Effector CD8-positive, alpha-beta T cell (primary cell): Measurements from ENCODE around the gene ATP5MG.
"Not testable (repeated sequence)": the region's sequence is repeated elsewhere in the genome, so short reads cannot be mapped to it uniquely, and the experiment has no call there.

Source experiments
- DNase-seq: peaks from one replicate; lab custom pipeline; 2025; lab: John Stamatoyannopoulos, UW
- total RNA-seq, 4 experiments: gene quantifications; one replicate each; lab custom pipeline; 2026; lab: John Stamatoyannopoulos, UW

ATP5MG gene, protein sequence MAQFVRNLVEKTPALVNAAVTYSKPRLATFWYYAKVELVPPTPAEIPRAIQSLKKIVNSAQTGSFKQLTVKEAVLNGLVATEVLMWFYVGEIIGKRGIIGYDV
- total RNA-seq: 19.4 to 24.6 (median 21.5) reads per million in 4 experiments

DNA sequence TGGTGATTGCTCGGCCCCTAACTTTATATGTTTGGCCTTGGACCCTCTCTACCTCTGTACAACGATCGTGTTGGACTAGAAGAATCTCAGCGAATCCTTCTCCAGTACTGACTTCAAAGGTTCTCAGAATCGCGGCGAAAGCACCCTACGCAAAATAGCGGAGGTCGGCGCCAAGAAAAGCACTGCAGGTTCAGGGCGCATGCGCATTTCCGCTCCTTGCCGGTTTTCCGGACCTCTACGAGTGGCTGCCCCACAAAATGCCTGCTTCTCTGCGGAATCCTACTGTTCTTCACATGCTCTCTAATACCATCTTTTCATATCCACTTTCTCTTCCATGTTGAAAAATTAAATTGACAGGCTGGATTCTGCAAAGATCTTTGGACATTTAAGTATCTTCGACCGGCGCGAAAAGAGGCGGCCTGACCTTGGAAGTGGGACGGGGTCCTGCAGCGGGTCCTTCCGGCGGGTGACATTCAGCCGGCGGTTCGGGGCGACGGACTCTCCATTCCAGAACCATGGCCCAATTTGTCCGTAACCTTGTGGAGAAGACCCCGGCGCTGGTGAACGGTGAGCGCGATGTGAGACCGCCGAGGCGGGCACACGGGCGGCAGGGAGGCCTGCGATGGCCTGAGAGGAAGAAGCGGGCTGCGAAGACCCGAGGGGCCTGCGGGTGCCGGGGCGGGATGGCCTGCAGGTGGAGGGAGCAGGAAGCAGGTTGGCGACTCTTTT is at the start of gene ATP5MG:
Gene ATP5MG (plus strand): TSS at position 456 of the 729 bp plus-strand sequence. CDS start 60 bp downstream, at position 516.
- peak; percentile 88 for DNase-seq

DNA sequence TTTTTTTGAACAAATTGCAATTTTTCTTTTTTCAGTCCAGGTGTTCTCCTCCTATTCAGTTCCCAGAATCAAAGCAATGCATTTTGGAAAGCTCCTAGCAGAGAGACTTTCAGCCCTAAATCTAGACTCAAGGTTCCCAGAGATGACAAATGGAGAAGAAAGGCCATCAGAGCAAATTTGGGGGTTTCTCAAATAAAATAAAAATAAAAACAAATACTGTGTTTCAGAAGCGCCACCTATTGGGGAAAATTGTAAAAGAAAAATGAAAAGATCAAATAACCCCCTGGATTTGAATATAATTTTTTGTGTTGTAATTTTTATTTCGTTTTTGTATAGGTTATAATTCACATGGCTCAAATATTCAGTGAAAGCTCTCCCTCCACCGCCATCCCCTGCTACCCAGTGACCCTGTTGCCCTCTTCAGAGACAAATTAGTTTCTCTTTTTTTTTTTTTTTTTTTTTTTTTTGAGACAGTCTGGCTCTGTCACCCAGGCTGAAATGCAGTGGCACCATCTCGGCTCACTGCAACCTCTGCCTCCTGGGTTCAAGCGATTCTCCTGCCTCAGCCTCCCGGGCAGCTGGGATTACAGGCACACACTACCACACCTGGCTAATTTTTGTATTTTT is 48.2 kb upstream of the ATP5MG start:
- DNase-seq: no peak

DNA sequence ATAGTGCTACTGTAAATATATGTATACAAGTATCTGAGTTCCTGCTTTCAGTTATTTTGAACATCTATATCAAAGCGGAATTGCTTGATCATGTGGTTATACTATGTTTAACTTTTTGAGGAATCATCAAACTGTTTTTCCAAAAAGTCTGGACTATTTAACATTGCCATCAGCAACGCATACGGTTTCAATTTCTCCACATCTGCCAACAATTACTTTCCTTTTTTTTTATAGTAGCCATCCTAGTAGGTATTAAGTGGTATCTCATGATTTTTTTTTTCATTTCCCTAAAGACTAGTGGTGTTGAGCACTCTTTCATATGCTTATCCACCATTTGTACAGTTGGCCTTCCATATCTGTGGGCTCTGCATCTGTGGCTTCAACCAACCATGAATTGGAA is 43.3 kb upstream of the ATP5MG start:
- DNase-seq: no peak

DNA sequence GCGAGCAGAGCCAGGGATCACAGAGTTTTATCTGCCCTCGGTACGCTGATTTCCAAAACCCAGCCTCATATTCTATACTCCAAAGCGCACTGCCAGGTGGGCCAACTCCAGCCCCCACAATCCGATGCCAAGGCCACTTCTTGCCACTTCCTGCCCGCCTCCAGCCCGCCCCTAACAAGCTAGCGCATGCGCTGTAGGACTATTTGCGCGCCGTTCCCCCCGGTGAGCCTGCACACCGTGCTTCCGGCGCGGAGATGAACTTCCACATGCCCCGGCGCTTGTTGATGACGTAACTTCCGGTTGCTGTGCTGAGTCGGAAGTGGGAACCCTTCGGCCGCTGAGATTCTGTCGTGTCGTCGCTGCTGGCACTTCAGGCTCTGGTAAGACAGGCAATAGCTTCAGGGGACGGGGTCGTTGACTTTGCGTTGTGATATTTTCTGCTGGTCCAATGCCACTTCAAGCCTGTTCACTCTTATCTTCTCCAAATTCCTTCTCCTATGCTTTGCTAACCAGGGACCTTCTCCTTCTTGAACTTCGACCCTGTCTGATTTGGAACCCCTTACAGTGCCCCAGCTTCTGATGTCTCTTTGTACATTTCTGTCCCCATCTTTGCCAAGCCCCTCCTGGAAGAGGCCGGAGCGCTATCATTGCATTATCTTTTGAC is 42.0 kb upstream of the ATP5MG start, which contains the start of gene UBE4A:
Gene UBE4A (plus strand): TSS at position 306 of the 664 bp plus-strand sequence. CDS start 5,481 bp downstream, outside the sequence.
- peak; percentile 91 for DNase-seq

DNA sequence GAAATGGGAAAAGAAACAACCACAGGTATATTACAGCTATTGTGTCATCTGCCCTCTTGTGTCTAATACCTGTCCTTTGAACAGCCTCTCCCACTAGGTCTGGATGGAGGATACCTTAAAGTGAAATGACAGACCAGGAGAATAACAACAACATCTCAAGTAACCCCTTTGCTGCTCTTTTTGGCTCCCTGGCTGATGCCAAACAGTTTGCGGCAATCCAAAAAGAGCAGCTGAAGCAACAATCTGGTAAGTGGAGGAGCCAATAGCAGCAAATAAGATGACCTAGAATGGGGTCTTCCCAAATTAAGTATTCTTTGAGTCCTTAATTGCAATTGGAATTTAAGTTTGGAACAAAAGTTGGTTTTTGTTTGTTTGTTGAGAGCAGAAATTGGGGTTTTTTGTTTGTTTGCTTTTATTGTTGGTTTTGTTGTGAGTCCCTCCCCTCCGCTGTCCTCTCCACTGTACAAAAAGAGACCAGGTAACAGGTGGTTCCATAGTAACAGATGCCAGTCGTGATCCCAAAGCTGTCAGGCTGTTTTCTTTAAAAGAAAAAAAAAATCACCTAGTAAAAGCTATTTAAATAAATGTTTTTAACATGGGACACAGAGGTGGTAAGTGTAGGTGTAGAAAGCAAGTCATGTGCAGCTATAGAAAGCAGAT is 36.3 kb upstream of the ATP5MG start:
- no peak for DNase-seq

DNA sequence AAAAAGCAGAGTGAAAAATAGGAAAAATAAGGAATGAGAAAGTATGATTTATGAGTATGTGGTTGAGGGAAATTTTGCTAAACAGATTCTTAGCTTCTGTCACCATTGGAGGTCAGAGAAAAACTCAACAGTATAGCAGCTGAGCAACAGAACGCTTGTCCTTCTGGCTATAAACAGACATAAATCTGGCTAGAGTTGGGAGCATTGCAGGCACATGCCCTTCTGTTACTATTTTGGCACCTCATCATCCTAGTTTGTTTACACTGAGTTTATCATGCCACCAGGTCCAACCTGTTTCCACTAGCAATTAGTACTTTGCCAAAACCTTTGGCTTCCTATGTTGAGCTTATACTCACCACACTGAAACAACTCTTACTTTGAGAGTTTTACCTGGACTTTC is 35.1 kb upstream of the ATP5MG start:
- DNase-seq: no peak

DNA sequence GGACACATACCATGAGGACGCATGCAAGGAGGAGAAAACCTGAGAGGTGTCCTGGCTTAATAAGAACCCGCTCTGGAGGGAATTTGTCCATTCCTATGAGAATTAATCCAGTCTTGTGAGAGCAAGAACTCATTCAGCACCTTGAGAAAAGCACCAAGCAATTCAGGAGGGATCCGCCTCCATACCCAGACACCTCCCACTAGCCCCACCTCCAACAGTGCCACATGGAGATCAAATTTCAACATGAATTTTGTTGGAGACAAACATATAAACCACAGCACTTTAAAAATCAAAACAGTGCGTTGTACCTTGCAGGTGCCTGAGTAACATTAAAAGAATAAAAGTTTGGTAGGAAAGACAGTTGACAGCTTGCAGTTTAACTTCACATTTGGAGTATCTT is 30.6 kb upstream of the ATP5MG start:
- no peak for DNase-seq

DNA sequence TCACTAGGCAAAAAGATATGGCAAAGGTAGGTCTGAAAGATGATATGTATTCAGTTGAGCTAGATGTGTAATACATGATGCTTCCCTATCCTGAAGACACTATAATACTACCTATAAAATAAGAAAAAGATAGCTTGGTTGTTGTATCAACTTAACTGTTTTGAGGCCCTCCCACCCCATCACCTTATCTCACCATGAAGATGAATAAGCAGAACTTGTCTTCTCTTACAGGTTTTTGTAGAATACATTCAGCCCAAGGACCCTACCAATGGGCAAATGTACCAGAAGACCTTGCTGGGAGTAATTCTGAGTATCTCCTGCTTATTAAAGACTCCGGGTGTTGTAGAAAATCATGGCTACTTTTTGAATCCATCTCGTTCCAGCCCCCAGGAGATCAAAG is 28.1 kb upstream of the ATP5MG start:
- DNase-seq: no peak

DNA sequence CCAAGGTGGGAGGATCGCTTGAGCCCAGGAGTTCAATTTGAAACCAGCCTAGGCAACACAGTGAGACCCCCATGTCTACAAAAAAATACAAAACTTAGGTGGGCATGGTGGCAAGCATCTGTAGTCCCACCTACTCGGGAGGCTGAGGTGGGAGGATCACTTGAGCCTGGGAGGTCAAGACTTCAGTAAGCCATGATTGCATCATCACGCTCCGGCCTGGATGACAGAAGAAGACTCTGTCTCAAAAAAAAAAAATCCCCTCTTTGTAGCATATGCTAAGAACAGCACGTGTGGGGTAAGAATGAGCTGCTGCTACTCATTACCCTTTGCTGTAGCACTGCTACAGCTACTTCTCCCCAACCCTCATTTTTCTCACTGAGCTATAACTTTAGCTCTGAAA is 27.5 kb upstream of the ATP5MG start:
- DNase-seq: no peak

DNA sequence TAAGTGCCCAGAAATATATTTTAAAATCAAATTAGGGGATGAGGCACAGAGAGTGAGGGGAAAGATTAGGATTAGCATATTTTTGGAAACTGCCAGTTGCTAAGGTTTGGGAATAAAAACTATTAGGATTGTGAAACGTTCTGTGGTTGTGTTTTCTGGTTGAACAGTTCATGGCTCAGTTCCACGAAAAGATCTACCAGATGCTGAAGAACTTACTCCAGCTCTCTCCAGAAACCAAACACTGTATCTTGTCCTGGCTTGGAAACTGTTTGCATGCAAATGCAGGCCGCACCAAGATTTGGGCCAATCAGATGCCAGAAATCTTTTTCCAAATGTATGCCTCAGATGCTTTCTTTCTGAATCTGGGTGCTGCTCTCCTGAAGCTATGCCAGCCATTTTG is 26.7 kb upstream of the ATP5MG start:
- DNase-seq: no peak

DNA sequence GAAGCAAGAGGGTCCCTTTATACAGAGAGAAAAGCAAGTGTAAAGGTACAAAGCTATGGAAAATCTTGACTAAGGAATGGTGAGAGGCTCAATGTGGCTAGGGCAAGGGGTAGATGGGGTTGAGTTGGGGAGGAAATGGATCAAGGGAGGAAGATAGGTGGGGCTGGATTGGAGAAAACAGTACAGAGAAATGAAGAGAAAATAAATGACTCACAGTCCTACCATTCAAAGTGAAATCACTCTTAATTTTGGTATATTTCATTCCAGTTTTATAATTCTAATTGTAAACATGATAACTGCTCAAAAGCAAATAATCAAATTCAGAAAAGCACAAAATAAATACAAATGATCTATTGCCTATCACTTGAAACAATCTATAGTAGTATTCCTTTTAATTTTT is 25.4 kb upstream of the ATP5MG start:
- DNase-seq: no peak

DNA sequence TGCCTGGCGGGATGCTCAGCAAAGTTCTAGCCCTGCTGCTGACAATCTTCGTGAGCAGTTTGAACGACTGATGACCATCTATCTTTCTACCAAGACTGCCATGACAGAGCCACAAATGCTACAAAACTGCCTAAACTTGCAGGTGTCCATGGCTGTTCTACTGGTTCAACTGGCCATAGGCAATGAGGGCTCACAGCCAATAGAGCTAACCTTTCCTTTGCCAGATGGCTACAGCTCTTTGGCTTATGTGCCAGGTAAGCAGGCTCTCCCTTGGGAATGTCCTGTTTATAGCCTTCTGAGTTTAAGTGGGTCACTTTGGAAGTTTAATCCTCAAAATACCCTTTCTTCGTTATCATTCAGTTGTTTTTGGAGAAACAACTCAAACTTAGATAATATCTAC is 21.9 kb upstream of the ATP5MG start:
- DNase-seq: no peak

DNA sequence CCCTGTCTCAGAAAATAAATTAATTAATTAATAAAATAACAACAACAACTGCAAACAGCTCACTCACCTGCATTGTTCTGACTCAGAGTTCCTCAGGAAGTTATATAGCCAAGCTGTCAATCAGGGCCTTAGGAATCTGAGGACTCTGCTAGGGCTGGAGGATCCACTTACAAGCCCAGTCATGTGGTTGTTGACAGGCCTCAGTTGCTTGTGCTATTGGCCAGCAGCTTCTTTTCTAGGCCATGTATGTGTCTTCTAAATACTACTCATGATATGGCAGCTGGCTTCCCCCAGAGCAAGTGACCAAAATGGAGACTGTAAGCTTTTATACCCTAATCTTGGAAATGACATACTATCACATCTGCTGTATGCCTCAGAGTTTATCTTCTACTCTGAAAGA is 20.8 kb upstream of the ATP5MG start:
- DNase-seq: no peak

DNA sequence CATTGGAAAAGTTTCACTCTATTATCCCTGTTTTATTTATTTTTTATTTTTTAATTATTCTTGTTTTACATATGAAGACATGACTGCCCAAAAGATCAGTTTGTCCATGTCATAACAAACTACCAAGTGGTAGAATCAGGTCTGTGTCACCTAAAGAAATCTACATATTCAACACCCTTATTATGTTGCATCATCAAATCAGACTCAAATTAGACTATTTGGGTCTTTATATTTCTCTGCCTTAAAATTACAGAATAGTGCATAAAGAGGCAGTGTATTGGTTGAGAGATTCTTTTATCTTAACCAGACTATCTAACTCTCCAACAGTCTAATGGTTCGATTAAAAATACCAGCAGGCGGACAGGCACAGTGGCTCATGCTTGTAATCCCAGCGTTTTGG is 18.5 kb upstream of the ATP5MG start:
- DNase-seq: no peak

DNA sequence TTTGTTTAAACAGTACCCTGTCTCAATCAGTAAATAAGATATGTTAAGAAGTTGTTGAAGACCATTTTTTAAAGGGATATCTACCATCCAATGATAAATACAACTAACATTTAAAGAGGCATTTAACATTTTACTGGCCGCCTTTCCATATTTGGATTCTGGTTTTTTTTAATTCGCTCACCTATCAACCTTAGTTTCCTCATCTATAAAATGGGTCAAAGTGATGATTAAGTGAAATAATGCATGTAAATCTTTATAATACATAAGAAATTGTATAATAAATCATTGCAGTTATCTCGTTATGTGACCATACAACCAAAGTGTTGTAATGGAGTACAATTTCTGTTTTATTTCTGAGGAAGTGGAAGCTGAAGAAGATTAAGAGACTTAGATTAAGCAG is 17.7 kb upstream of the ATP5MG start:
- no peak for DNase-seq

DNA sequence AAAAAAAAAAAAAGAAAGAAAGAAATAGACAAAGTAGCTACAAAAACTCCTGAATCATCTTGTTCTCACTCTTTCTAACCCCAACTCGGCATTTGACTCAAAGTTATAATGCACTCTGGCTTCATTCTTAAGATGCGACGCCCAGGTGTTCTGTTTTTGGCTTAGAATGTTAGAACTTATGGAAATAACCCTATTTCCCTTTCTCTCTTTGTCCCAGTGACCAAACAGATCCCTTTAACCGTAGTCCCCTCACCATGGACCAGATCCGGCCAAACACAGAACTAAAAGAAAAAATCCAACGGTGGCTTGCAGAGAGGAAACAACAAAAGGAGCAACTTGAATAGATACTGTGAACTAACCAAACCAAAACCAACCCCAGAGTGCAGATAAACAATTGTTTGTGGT is 5.3 kb upstream of the ATP5MG start:
- no peak for DNase-seq

DNA sequence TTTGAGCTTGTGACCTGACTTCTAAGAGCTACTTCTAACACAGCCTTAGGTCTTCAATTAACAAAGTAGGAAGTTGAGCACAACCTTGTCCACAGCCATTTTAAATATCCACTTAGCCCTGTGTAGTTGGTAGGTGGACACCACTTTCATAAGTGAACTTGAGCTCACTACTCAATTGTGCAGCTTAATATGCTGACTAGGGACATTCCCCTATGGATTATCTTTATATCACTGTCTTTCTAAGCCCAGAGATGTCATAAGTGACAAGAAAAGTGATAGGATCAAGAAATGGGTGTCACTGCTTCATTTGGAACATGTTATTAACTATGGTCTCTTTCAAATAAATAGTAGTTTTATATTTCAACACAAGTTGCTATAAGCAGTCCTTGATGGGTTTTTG is 4.0 kb upstream of the ATP5MG start:
- DNase-seq: no peak

DNA sequence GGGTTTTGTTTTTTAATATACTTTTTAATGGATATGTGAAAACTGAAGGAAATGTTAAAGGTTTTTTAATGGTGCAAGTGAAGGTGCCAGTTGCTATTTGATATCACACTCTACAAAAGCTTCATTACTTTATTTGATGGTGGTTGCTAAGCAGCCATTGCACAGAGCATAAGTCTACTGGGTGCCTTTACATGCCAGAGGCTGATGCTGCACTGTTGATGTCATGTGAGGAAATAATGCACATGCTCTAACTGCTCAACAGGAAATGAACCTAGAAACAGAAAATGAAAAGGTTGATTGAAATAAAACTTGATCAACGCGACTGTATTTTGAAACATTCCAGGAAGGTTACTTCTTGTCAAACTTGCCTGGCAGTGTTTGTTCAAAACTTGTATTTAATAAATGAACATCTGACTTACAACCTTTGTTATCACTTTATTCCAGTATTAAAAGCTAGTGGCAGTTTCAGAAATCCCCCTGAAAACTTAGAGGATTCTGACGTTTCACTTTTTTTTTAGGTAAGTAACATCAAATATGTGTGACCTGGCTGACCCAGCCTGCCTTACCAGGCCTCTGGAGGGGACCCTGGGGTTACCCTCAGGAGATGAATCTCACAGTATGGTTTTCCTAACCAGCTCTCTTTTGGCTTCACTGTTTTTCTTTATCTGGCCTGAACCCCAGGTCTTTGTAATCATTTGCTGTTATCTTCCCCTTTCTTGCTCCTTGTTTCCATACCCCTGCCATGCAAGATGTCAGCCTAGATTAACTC is 2.4 kb upstream of the ATP5MG start:
- DNase-seq: peak; percentile 41

DNA sequence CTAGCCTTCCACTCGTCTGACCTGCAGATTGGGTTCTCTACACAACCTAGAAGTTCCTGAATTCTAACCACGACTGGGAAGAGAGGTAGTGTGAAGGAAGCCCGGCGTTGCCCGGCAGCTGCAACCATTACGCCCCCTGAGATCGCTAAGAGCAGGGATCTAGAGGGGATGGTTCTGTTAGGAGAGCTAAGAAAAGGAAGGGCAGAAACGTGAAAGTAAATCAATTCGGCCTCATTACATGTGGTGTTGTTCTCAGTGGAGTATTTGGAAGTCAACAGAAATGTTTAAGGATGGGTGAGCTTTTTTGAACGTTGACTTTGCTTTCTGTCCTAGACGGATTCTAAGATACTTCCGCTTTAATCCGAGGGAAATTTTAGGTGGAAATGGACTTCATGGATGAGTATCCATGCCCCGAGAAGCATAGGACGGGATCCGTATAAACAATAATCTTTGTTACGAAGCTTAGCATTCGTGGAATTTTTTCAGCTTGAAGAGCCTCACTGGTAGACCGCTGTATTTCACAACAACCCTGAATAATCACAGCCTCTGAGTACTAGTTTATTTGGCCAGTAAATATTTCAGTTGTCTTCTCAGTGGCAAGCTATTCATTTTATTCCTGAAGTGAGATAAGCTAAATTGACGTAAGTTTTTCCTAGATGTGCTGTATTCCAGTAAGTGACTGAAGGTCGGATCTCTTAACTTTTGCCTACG is 629 bp downstream of the ATP5MG start:
- DNase-seq: no peak

DNA sequence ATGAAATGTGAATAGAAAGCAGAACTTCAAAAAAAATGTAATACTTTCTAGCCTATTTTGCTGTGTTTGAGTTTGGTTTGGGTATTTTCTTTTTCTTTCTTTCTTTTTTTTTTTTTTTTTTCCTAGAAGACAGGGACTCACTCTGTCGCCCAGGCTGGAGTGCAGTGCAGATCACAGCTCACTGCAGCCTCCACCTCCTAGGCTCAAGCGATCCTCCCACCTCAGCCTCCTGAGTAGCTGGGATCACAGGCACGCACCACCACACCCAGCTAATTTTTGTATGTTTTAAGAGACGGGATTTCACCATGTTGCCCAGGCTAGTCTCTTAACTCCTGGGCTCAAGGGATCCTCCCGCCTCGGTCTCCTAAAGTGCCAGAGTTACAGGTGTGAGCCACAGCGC is 1.2 kb downstream of the ATP5MG start:
- DNase-seq: not testable (repeated sequence)
